IPS-15b (cell line): ENCODE results near the gene ECHS1.

Source experiments
- H3K27me3 ChIP-seq: one replicate; pipeline ENCODE4 v1.6.1; 2013; ENCODE audit warnings: low read length; ENCODE audit not compliant: control insufficient read depth, insufficient read depth
- H3K36me3 ChIP-seq: one replicate; pipeline ENCODE4 v1.6.1; 2013; ENCODE audit warnings: low read length; ENCODE audit not compliant: control insufficient read depth, insufficient read depth
- H3K4me1 ChIP-seq: one replicate; pipeline ENCODE4 v1.6.1; 2013; ENCODE audit warnings: mild to moderate bottlenecking, low read length; ENCODE audit not compliant: control insufficient read depth, insufficient read depth
- H3K4me3 ChIP-seq: one replicate; pipeline ENCODE4 v1.5.1; 2013; ENCODE audit warnings: low read depth, low read length
- H3K9ac ChIP-seq: one replicate; pipeline ENCODE4 v1.6.1; 2013; ENCODE audit warnings: low read depth, mild to moderate bottlenecking, low read length
- H3K9me3 ChIP-seq: one replicate; pipeline ENCODE4 v1.6.1; 2013; ENCODE audit warnings: mild to moderate bottlenecking, low read length; ENCODE audit not compliant: control insufficient read depth, insufficient read depth

The ECHS1 gene

GRCh38 chr10:133341983-133342382 lies 31.2 kb downstream of the ECHS1 start:
- no peaks in the 10 kb centered on the region for H3K9me3 ChIP-seq
- H3K4me1 ChIP-seq: no peaks in the 10 kb centered on the region
- H3K36me3 ChIP-seq: no peaks in the 10 kb centered on the region
- peaks cover 28% of the 10 kb centered on the region for H3K27me3 ChIP-seq
- no peak overlapping the region for H3K9ac ChIP-seq
- no peak overlapping the region for H3K4me3 ChIP-seq

- Histone ChIP-seq H3K9me3 (no peaks in the 10 kb centered on the region), H3K9ac (no peak overlapping the region), H3K4me1 (no peaks in the 10 kb centered on the region), H3K36me3 (no peaks in the 10 kb centered on the region), H3K27me3 (peaks cover 47% of the 10 kb centered on the region), H3K4me3 (no peak overlapping the region)
These were observed 33.3 kb downstream of the ECHS1 start for GRCh38 chr10:133339708-133340380.

- no peaks in the 10 kb centered on the region for H3K9me3 ChIP-seq
- H3K4me3 ChIP-seq: no peak overlapping the region
- peaks cover 60% of the 10 kb centered on the region for H3K27me3 ChIP-seq
- H3K4me1 ChIP-seq: no peaks in the 10 kb centered on the region
- no peak overlapping the region for H3K9ac ChIP-seq
- no peaks in the 10 kb centered on the region for H3K36me3 ChIP-seq
These were observed 34.8 kb downstream of the ECHS1 start for GRCh38 chr10:133338080-133339071.

GRCh38 chr10:133337370-133337725 lies 35.8 kb downstream of the ECHS1 start:
- H3K27me3 ChIP-seq: peaks cover 68% of the 10 kb centered on the region
- H3K9me3 ChIP-seq: no peaks in the 10 kb centered on the region
- no peak overlapping the region for H3K9ac ChIP-seq
- H3K36me3 ChIP-seq: no peaks in the 10 kb centered on the region
- H3K4me1 ChIP-seq: no peaks in the 10 kb centered on the region
- no peak overlapping the region for H3K4me3 ChIP-seq

GRCh38 chr10:133336577-133337369 lies 36.4 kb downstream of the ECHS1 start, which contains the start of gene CALY:
TSS of gene CALY (minus strand) at chr10:133336896. CDS start at chr10:133328989, 7,907 bp downstream.
- Histone ChIP-seq H3K4me3 (peak within 1 kb of the TSS; percentile 18), H3K9ac (no peak within 1 kb of the TSS), H3K4me1 (no peaks in the 10 kb centered on the region)

GRCh38 chr10:133336118-133336576 lies 37.0 kb downstream of the ECHS1 start:
- peak overlapping the region; percentile 18 for H3K4me3 ChIP-seq
- no peak overlapping the region for H3K9ac ChIP-seq
- H3K27me3 ChIP-seq: peaks cover 78% of the 10 kb centered on the region
- H3K4me1 ChIP-seq: no peaks in the 10 kb centered on the region
- H3K9me3 ChIP-seq: no peaks in the 10 kb centered on the region
- H3K36me3 ChIP-seq: no peaks in the 10 kb centered on the region

More at GRCh38 chr10:133336577-133337369, 36.4 kb downstream of the ECHS1 start, which contains the start of gene CALY:
- no peaks in the 10 kb centered on the region for H3K36me3 ChIP-seq
- peaks cover 74% of the 10 kb centered on the region for H3K27me3 ChIP-seq
- no peaks in the 10 kb centered on the region for H3K9me3 ChIP-seq

GRCh38 chr10:133335246-133336117 lies 37.7 kb downstream of the ECHS1 start:
- no peak overlapping the region for H3K9ac ChIP-seq
- H3K4me1 ChIP-seq: no peaks in the 10 kb centered on the region
- peaks cover 83% of the 10 kb centered on the region for H3K27me3 ChIP-seq
- H3K36me3 ChIP-seq: no peaks in the 10 kb centered on the region
- peak overlapping the region; percentile 45 for H3K4me3 ChIP-seq
- H3K9me3 ChIP-seq: no peaks in the 10 kb centered on the region

- H3K4me1 ChIP-seq: no peaks in the 10 kb centered on the region
- peak overlapping the region; percentile 45 for H3K4me3 ChIP-seq
- H3K9ac ChIP-seq: no peak overlapping the region
- no peaks in the 10 kb centered on the region for H3K36me3 ChIP-seq
- H3K9me3 ChIP-seq: no peaks in the 10 kb centered on the region
- H3K27me3 ChIP-seq: peaks cover 83% of the 10 kb centered on the region
These were observed 38.5 kb downstream of the ECHS1 start for GRCh38 chr10:133334503-133335245.

- peaks cover 86% of the 10 kb centered on the region for H3K27me3 ChIP-seq
- peaks cover 5% of the 10 kb centered on the region for H3K4me1 ChIP-seq
- no peaks in the 10 kb centered on the region for H3K9me3 ChIP-seq
- no peaks in the 10 kb centered on the region for H3K36me3 ChIP-seq
- H3K4me3 ChIP-seq: no peak overlapping the region
- H3K9ac ChIP-seq: no peak overlapping the region
These were observed 40.0 kb downstream of the ECHS1 start for GRCh38 chr10:133332936-133333699.
